Stimulated activated CD4-positive, alpha-beta T cell treated with anti-CD3 and anti-CD28 coated beads, Interleukin-2, amount 100 ng/mL, for 4 hours (primary cell): ENCODE data around the gene IPO7.
"Not testable (repeated sequence)": the region's sequence is repeated elsewhere in the genome, so short reads cannot be mapped to it uniquely, and the experiment has no call there.

Experiments used
- DNase-seq: peaks from one replicate; pipeline ENCODE4 v3.0.0-alpha.2; 2020; ENCODE audit warnings: low read depth

IPO7 gene

GRCh38 chr11:9397746-9398680 is 13.6 kb downstream of the IPO7 start:
- DNase-seq: no peak

- no peak for DNase-seq
These were observed 15.0 kb downstream of the IPO7 start for GRCh38 chr11:9399466-9399865.

DNA sequence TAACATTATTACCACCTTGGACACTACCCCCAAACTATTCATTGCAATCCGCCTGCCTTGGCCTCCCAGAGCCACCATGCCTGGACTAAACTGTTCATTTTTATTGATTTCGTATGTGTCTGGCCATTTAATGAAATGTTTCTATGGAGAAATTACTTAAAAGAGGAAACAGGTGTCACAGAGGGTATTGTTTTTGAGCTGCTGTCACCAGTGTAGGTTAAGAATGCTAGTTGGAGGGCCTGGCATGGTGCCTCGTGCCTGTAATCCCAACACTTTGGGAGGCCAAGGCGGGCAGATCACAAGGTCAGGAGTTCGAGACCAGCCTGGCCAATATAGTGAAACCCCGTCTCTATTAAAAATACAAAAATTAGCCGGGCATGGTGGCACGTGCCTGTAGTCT is 17.4 kb downstream of the IPO7 start:
- not testable (repeated sequence) for DNase-seq

GRCh38 chr11:9428706-9429105 is 44.3 kb downstream of the IPO7 start:
- no peak for DNase-seq

DNA sequence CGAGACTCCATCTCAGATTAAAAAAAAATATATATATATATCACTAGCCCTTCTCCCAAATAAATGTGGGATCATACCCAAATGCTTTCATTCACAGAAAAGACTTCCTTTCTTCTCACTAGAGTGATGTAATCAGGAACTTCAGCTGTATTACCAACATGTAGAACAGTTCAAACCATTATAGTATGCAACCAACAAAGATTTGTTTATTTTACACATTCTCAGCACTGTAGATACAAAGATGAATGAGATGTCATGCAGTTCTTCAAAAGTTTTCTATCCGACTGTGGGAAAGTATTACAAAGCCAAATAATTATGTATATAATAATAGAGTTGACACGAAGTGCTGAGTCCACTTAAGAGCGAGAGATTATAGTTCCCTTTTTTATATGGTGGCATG is 54.2 kb downstream of the IPO7 start:
- DNase-seq: no peak

DNA sequence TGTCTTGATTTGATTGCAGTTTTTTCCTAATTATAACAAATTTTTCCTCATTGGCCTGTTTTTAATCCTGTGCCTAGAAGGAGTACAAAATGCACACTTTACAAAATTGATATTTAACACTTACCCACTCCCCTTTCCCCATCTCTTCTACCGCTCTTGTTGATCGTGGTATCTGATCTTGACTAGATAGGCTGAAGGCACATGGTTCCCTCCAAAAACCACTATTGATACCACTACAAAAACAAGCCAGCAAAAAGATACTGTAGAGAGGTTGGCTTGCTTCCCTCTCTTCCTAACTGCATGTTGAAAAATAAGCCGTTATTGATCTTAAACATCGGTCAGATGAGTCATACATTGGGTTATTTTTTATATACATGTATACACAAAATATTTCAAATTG is 61.8 kb downstream of the IPO7 start:
- no peak for DNase-seq

DNA sequence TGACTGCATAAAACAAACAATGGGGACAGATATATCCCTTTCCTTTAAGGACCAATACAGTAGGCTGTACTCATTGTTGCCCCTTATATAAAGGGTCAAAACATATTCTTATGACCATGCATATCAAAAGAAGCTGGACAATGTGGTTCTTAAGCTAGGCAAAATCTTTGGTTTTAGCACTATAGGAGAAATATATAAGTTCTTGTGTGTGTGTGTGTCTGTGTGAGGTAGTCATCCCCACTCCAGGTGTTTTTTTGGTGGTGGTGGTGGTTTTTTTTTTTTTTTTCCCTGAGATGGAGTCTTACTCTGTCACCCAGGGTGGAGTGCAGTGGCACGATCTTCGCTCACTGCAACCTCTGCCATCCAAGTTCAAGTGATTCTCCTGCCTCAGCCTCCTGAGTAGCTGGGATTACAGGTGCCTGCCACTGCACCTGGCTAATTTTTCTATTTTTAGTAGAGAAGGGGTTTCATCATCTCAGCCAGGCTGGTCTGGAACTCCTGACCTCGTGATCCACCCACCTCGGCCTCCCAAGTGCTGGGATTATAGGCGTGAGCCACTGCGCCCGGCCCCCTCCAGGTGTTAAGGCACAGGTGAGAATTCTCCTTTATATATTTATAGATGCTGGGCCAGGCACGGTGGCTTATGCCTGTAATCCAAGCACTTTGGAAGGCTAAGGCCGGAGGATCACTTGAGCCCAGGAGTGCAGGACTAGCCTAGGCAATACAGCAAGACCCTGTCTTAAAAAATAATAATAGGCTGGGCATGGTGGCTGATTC is 64.3 kb downstream of the IPO7 start:
- no peak for DNase-seq

DNA sequence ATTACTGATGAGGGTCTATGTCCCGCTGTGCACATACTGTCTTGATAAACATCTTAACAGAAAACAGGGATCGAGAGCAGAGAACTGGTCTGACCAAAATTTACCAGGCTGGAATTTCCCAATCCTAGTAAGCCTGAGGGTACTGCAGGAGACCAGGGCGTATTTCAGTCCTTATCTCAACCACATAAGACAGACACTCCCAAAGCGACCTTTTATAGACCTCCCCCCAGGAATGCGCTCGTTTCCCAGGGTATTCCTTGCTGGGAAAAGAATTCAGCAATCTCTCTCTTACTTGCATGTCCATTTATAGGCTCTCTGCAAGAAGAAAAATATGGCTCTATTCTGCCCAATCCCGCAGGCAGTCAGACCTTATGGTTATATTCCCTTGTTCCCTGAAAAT is 67.6 kb downstream of the IPO7 start:
- not testable (repeated sequence) for DNase-seq

GRCh38 chr11:9455722-9456121 is 71.3 kb downstream of the IPO7 start:
- no peak for DNase-seq

DNA sequence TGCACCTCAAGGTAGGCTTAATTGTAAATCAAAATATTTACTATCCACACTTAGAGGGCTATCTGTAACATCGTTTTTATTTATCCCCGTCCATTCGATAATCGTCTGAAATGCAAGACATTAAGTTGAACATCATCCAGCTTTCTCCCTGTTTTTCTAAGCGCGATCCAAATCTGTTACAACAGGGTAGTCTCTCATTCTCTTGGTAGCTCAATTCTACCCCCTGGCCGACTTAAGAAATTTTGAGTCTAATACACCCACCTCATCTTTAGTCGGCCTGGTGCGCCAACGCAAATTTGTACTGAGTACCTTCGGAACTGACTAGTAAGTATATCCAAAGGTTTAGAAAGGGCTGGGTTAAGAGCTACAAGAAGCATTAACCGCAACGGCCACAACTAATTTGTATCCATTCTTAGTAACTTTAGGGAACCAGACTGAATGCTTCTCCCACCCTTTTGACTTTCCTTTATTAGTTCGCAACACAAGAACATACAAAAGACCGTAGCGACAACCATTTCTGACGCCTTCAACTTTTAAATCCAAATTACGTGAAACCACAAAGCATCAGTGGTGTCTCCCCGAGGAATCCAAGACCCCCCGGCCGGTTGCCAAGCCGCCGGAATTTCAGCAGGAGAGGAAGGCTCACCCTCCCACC is 75.3 kb downstream of the IPO7 start:
- DNase-seq: peak; percentile 47

- DNase-seq: peak; percentile 100
These were observed 76.0 kb downstream of the IPO7 start, which contains the start of gene ZNF143 for GRCh38 chr11:9460322-9461062. TSS of gene ZNF143 (plus strand) at chr11:9461012. CDS start at chr11:9471309, 10,297 bp downstream.

DNA sequence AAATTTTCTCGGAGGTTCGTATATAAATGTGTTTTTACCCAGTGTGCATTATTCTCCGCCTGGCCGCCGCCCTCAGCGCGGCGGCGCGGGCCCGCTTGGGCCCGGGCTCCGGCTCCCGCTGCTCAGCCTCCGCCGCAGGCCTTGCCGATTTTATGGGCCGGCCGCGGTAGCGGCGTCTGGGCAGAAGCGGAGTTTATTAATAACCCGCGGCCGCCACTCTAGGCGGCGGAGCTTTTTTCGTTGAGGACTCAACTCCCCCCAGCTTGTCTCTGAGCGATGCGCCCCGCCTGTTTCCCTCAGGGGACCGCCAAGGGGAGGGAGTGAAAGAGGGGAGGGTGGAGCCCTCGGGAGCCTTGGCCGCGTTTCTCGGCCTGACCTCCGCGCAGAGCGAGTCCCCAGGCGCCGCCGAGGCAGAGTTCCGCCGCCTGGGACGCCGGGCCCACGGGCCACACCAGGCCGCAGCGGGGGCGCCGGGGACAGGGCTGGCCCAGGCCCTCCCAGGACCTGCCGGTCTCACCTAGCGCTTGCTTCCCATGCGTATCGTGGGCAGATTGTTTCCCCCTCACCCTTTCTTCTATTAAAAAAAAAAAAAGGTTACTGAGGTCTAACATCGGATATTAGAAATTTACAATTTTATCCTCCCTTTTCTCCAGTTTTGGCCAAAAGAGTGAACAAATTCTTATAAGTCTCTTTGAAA is 76.8 kb downstream of the IPO7 start:
- peak; percentile 60 for DNase-seq

- DNase-seq: no peak
These were observed 77.3 kb downstream of the IPO7 start for GRCh38 chr11:9461760-9462134.

DNA sequence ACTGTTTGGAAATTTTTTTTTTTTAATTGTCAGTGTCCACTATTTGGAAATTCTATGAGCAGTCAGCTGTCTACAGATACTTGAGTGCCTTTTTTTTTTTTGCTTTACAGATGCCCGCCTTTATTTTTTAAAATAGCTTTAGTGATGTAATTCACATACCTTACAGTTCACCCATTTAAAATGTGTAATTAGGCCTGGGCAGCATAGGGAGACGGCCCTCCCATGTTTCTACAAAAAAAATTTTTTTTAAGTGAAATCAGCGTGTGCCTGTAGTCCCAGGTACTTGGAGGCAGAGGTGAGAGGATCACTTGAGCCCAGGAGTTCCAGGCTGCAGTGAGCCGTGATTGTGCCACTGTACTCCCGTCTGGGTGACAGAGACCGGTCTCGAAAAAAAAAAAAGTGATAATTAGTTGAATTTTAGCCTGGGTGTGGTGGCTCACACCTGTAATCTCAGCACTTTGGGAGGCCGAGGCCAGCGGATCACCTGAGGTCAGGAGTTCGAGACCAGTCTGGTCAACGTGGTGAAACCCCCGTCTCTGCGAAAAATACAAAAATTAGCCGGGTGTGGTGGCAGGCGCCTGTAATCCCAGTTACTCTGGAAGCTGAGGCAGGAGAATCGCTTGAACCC is 77.8 kb downstream of the IPO7 start:
- DNase-seq: no peak

DNA sequence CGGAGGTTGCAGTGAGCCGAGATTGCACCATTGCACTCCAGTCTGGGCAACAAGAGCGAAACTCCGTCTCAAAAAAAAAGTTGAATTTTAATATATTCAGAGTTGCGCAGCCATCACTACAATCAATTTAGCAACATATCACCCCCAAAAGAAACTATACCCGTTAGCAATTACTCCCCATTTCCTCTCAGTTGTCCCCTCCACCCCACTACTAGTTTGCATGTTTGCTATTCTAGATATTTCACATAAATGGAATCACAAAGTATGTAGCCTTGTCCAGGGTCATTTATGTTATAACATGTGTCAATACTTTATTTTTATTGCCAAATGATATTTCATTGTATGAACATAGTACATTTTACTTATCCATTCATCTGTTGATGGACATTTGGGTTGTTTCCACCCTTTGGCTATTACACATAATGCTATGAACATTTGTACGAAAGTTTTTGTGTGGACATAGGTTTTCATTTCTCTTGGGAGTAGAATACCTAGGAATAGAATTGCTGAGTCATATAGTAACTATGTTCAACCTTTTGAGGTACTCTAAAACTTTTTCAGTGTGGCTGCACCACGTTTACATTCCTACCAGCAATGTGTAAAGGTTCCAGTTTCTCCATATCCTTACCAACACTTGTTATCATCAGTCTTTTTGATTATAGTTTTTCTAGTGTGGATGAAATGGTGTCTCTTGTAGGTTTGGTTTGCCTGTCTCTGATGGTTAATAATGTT is 78.5 kb downstream of the IPO7 start:
- no peak for DNase-seq

DNA sequence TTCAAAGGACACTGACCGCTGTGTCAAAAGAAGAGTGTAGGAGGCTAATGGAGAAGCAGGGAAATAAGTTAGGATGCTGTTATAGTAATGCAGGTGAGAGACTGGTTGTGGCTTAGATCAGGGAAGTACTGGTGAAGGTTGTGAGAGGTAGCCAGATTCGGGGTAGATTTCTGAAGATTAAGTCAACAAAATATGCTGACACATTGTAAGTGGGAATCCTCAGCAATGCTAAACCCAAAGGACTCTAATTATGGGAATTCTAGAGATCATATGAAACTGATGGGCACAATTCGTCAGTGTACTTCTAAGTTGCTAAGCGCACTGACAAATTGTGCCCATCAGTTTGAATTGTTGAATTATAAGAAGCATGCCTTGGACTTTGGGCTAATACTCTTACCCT is 86.3 kb downstream of the IPO7 start:
- DNase-seq: no peak

- DNase-seq: no peak
These were observed 89.0 kb downstream of the IPO7 start for GRCh38 chr11:9473408-9473807.

GRCh38 chr11:9479899-9480298 is 95.4 kb downstream of the IPO7 start:
- no peak for DNase-seq

GRCh38 chr11:9489080-9489765 is 104.8 kb downstream of the IPO7 start:
- DNase-seq: no peak
